ENCODE measurements around the gene CD79B. TPM values are rescaled to one million over a fixed set of nuclear protein-coding genes. Genes with fewer than 3 reads are reported as not detected.
A peak's percentile ranks its signal among the peaks of the same experiment; 100 is the strongest.

Gene CD79B
- total and polyA plus RNA-seq, 2 of the 8 experiments (the other 6 are each of a cell fraction or from before 2014, with no cell fraction given): 1.5 to 3.9 TPM

- TF ChIP-seq CHD7 (IDR thresholded peaks at IDR 0.05; ENCODE audit: insufficient replicate concordance, low read length) (no peak), CTCF (IDR thresholded peaks at IDR 0.05; ENCODE audit: control extremely low read depth in 1 of 3, insufficient read depth in 1 of 3, low read depth in 1 of 3, low read length in 3 of 3) (peak in 1 of 3 experiments; percentile 14; a peak in 1 of 4 replicates), HDAC6 (IDR thresholded peaks at IDR 0.05; ENCODE audit: low read depth, low read length) (no peak), KDM5A (IDR thresholded peaks at IDR 0.05; ENCODE audit: low read length) (no peak), ATF3 (IDR thresholded peaks at IDR 0.05; ENCODE audit: insufficient read depth, low read depth, low read length) (no peak), RNF2 (IDR thresholded peaks at IDR 0.05; ENCODE audit: borderline replicate concordance, low read depth, low read length, missing control alignments, poor library complexity, severe bottlenecking) (no peak), TBP (IDR thresholded peaks at IDR 0.05; ENCODE audit: low read depth, low read length) (no peak)
Observed at GRCh38 chr17:63937319-63937718, 5.2 kb upstream of the CD79B start (continued).
